Muscle layer of colon (tissue), 2 donors: ENCODE results near the gene SLC66A1.

Experiments
- H3K27ac ChIP-seq: one replicate; pipeline ENCODE4 v1.7.0; 2013; ENCODE audit warnings: low read depth, mild to moderate bottlenecking, low read length, moderate library complexity
- H3K27me3 ChIP-seq, 2 donors: one replicate each; pipeline ENCODE4 v1.7.0; 2013; ENCODE audit warnings: low read length in 2 of 2, mild to moderate bottlenecking in 2 of 2; ENCODE audit not compliant: insufficient read depth in 2 of 2, control insufficient read depth in 1 of 2
- H3K36me3 ChIP-seq: one replicate; pipeline ENCODE4 v1.7.0; 2013; ENCODE audit warnings: mild to moderate bottlenecking, low read length; ENCODE audit not compliant: insufficient read depth
- H3K4me1 ChIP-seq: one replicate; pipeline ENCODE4 v1.7.0; 2013; ENCODE audit warnings: mild to moderate bottlenecking, low read length; ENCODE audit not compliant: insufficient read depth
- H3K4me3 ChIP-seq, 2 donors: one replicate each; pipeline ENCODE4 v1.7.0; 2013; ENCODE audit warnings: low read length in 2 of 2, low read depth in 1 of 2, mild to moderate bottlenecking in 1 of 2, moderate library complexity in 1 of 2
- H3K9ac ChIP-seq: one replicate; pipeline ENCODE4 v1.7.0; 2013; ENCODE audit warnings: low read length
- H3K9me3 ChIP-seq: one replicate; pipeline ENCODE4 v1.7.0; 2013; ENCODE audit warnings: mild to moderate bottlenecking, low read length
- donor health status: abdominal sarcoma.
- donor health status: Adenocarcinoma of cecum.

The SLC66A1 gene

DNA sequence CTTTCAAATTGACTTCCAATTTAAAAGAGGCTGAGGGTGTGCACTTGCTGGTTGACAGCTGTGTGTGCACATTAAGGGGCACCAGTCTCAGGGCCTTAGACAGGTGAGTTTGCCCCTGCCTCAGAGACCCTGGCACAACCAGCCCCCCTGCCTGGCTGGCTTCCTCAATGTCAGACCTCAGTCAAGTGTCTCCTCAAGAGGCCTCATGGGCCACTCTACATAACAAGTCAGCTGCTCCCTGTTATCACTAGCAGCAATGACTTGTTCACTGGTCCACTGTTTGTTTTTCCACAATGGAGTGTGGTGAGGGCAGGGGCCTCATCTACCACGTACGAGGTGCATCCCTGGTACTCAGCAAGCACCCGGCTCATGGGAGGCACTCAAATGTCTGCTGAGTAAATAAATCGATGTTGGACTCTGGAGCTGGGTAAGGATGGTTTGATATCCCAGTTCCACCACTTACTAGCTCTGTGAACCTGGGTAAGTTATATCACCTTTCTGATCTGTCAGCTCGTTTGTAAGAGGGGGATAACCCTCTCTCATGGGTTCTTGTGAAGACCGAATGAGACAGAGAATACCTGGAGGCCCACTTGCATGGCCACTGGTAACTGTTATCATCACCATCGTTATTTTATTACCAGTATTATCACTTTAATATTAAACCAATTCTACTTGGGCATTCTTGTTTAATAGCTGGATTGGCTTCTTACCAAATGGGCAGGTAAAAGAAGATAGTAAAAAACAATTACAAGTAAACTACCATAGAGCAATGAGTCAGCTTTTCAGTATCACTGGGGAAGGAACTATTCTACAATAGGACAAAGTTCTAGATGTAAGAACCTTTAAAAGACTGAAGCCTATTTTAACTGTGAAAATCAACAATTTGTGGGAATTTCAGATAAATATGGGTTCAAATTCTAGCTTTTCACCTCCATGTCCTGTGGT lies 64.6 kb downstream of the SLC66A1 start:
- H3K4me1 ChIP-seq = peaks cover 18% of the 10 kb centered on the region
- H3K4me3 ChIP-seq = no peak overlapping the region
- H3K36me3 ChIP-seq = peaks cover 59% of the 10 kb centered on the region
- no peaks in the 10 kb centered on the region for H3K27me3 ChIP-seq
- H3K9me3 ChIP-seq = no peaks in the 10 kb centered on the region
- no peak overlapping the region for H3K9ac ChIP-seq
- no peak overlapping the region for H3K27ac ChIP-seq

- Histone ChIP-seq H3K27me3 (no peaks in the 10 kb centered on the region), H3K36me3 (peaks cover 58% of the 10 kb centered on the region), H3K9ac (no peak overlapping the region), H3K4me1 (peaks cover 16% of the 10 kb centered on the region), H3K9me3 (no peaks in the 10 kb centered on the region), H3K4me3 (no peak overlapping the region), H3K27ac (no peak overlapping the region)
These were observed 65.9 kb downstream of the SLC66A1 start for GRCh38 chr1:19377812-19378718.
